Esophagus squamous epithelium (tissue), 4 donors: ENCODE results near the gene MED27.

Experiments
- CTCF ChIP-seq, 6 experiments: fragments of 450-650 bp in 4 of 6; fragments of 200-600 bp in 2 of 6; sonication (generic) in 2 of 6; IDR thresholded peaks; one replicate each; pipeline ENCODE4 v1.5.1; 2016 to 2019; ENCODE audit warnings: antibody characterized with exemption in 6 of 6, mild to moderate bottlenecking in 4 of 6, moderate library complexity in 4 of 6
- POLR2A ChIP-seq, 4 donors: fragments of 450-650 bp; IDR thresholded peaks; one replicate each; pipeline ENCODE4 v1.6.1; 2017; ENCODE audit warnings: antibody characterized with exemption in 4 of 4, mild to moderate bottlenecking in 4 of 4, moderate library complexity in 3 of 4

DNA sequence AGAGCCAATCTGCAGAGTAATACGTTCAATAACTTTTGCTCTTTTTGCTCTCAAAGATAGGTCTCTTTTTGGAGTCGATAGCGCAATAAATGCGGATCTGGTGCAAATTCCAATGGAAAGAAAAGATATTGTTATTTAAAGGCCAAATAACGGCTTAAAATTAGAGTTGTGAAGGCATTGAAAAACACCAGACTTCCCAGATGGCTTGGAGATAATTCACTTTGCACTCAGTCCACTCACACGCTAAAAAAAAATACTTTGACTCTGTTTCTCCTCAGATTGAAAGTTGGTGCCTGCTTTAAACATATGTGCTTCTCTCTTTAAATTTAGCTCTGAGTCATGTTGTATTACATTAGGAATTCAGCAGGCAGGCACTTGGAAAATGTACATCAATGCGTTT lies 19.5 kb upstream of the MED27 start:
- TF ChIP-seq POLR2A (IDR thresholded peaks at IDR 0.05) (no peak), CTCF (IDR thresholded peaks at IDR 0.05) (no peak)
